HG03095 (cell line): ENCODE results near the gene GALNT3.

ENCODE experiments used
- ATAC-seq: cut with Tn5 transposase; IDR thresholded peaks from one replicate; pipeline ENCODE4 v1.9.1; 2021; ENCODE audit warnings: moderate library complexity; ENCODE audit not compliant: unreplicated experiment

The GALNT3 gene

GRCh38 chr2:165746501-165746900 is 47.5 kb downstream of the GALNT3 start:
- no peak for ATAC-seq

DNA sequence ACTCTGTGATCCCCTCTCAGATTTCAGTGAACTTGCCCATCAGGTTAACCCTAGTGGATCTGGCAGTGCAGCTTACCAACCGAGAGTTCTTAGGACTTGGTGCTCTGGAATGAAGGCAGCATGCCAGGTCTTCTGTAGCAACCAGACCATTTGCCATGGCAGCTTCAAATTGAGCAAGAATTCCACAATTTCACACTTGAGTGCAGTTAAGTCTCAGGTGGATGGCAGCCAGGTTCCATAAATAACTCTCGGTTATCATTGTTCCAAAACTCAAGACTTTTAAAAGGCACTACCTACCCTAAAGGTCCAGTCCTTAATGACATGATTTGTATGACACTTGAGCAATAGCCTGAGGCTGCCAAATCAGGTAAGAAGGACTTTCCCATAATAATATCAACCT is 48.1 kb downstream of the GALNT3 start:
- ATAC-seq = no peak

DNA sequence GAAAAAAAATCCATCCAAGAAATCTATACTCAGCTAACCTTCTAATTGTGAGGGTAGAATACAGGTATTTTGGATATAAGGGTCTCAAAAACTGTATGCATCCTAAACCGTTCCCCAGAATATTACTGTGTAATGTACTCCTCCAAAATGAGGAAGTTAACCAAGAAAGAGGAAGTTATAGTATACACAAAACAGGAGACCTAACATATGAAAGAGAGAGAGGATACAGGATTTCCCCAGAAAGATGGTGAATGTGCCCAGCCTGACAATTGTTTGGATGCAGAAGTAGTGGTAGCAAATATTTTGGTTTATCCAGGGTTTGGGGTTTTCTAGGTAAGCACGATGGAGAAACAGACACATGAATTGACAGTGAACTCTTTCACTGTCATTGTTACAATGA is 50.6 kb downstream of the GALNT3 start:
- peak; percentile 95 for ATAC-seq

DNA sequence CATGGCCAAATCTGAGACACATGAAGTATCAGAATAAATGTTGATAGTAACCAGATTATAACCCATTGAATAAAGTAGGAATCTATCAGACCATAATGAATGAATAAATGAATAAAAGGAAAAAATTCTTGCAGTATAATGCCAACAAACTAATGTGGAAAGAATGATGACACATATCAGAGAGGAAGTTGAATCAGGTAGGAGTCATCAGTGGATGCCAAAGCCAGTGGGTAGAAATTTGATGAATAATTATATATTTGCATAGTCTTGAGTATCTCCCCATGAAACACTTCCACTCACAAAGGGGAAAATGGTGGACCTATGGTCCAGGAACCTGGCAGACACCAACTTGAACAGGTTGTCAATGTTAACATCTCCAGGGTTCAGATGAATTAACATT is 68.6 kb downstream of the GALNT3 start:
- no peak for ATAC-seq

GRCh38 chr2:165720511-165720910 is 73.5 kb downstream of the GALNT3 start:
- no peak for ATAC-seq

DNA sequence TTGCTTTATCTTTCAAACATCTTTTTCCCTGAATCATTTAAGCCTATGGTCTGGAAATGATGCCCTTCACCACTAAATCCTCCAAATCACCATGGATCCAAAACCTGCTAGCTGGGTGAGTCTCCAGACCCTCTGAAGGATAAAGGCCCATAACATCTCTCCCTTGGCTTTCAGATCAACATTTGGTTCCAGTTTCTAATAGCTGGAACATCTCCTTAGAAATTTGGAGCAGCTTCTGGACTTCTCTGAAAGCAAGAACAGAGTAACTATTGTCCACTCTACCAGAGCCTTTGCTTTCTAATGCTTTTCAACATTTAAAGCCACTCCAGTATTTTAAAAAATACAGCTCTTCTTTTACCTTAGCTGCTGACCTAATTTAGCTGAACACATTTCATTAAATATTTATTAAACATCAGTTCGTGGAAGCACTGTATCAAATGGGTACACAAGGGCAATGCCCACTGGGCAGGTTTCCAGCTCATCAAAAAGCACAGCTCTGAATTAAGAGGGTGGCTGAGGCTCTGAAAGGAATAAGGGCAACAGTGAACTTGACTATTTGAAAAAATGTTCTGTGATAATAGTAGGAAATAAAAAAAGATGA is 75.3 kb downstream of the GALNT3 start:
- ATAC-seq = no peak

GRCh38 chr2:165716091-165716490 is 78.0 kb downstream of the GALNT3 start:
- ATAC-seq = no peak

DNA sequence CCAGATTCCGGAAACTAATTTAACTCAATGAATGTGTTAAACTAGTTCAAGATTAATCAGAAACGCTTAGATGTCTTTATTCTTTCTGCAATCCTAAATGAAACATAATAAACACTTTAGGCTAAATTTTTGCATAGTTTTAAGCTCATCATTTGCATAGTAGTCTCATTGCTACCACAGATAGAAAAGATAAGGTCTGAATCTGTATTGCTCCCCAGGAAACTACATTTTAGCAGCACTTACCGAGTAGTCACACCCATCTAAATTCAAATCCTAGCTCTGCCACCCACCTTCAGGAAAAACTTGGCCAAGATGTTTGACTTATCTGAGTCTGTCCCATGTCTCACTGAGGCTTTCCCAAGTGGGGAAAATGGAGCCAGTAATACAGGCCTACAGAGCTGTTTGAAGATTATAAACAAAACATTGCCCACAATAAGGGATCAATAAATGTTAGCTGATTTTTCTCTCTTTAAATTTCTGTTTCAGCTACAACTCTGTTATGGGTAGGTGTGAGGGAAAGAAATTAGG is 87.0 kb downstream of the GALNT3 start:
- ATAC-seq = no peak

- no peak for ATAC-seq
Measured at GRCh38 chr2:165701147-165701546, 92.9 kb downstream of the GALNT3 start.

DNA sequence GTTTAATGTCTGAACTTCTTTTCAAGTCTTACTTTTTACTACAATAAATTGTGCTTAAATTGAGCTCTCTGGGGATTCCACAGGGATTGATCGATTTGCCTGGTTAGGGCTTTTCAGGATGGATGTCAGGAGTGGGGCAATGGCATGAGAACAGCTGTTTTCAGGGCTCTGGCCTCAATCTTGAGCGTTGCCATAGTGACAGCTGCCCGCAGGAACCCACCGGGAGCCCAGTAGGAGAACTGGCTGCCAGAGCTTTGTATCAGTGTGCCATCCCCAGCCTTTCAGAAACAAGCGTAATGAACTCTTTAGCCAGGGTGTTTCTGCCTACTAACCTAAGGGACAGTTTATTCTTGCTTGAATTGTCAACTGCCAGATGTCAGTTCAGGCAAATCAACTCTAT is 93.5 kb downstream of the GALNT3 start:
- no peak for ATAC-seq

DNA sequence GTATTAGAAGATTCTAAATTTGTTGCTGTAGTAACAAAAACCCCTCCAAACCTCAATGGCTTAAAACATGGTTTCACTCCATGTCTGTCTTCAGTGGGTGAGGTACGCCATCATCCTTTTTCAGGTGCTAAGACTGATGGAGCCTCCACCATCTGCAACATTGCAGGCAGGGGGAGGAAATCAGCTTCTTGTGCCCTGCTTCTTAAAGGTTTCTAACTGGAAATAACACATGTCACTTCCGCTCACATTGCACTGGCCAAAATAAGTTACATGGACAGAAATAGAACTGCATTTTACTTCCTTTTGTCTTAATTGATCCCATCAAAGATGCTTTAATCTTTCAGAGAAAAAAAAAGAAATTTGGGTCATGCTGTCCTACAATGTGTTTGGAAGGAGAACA is 94.1 kb downstream of the GALNT3 start:
- no peak for ATAC-seq

GRCh38 chr2:165698444-165698884 is 95.6 kb downstream of the GALNT3 start:
- peak; percentile 88 for ATAC-seq

DNA sequence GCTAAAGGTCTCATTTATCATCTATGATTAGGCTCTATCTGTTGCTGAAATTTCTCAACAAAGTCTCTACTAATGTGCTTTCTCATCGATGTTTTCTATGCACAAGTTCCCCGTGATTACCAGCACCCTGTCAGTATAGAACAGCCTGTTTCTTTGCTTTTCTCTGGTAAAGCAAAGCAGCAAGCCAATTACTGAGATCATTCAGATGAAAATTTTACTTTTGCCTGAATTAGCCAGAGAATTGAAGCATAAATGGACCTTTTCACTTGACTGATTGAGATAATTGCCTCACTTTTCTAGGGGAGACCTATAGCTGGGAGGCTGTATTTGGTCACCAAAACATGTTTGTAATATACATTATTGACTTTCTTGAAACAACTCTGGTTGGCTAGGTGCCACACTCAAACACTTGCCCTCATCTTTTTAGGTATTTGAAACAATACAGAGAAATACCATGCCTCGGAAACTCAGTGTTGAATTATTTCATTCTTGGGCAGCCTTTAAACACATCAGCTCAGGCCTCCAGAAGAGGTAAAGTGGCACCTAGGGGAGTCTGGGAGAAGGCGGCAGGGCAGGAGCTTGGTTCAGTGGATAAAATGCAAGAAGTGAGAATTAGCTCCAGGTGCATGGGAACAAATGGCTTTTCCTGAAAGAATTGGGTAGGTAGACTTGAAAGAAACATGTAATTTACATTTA is 96.2 kb downstream of the GALNT3 start:
- ATAC-seq = no peak
